GM19395 (cell line): ENCODE data around the gene FAM13B.
A peak's percentile ranks its signal among the peaks of the same experiment; 100 is the strongest.
"Not testable (repeated sequence)": the region's sequence is repeated elsewhere in the genome, so short reads cannot be mapped to it uniquely, and the experiment has no call there.

ENCODE experiments used
- ATAC-seq: cut with Tn5 transposase; IDR thresholded peaks from one replicate; pipeline ENCODE4 v1.9.1; 2021; ENCODE audit warnings: mild to moderate bottlenecking, moderate library complexity; ENCODE audit not compliant: unreplicated experiment

FAM13B gene

DNA sequence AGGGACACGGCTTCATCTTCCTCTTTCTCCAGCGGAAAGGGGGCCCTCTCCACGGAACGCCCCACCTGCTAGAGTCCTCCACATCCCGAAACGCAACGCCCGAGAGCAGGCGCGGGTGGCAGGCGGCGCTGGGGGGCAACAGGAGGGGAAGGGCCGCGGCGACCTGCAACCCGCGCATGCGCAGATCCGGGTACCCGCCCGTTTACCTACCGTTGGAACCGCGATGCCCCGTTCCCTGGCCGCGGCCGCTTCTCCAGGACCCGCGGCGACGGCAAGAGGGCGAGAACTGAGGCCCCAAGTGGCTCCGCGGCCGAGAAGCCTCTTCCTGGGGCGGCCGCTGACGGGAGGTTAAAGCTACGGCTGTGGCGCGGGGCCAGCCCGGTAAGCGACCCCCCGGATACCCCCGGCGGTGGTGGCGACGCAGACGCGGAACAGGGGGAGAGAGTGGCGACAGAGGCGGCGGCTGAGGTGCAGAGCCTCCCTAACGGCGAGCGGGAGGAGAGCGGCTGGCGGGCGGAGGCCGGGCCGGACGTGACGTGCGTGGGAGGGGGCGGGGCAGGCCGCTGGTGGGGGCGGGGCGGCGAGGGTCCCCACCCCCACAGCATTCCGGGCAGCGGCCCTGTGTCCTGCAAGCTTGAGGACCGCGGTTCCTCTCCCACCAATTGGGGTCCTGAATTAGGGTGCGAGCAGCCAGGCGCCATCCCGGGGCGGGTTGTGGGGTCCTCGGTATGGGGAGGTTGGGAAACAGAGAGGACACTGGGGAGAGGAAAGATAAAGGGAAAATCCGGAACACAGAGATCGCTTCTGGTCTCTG lies at the start of gene FAM13B:
Gene FAM13B (minus strand): TSS at position 508 of the 814 bp plus-strand sequence. CDS start 13,968 bp downstream, outside the sequence.
- peak; percentile 51 for ATAC-seq

DNA sequence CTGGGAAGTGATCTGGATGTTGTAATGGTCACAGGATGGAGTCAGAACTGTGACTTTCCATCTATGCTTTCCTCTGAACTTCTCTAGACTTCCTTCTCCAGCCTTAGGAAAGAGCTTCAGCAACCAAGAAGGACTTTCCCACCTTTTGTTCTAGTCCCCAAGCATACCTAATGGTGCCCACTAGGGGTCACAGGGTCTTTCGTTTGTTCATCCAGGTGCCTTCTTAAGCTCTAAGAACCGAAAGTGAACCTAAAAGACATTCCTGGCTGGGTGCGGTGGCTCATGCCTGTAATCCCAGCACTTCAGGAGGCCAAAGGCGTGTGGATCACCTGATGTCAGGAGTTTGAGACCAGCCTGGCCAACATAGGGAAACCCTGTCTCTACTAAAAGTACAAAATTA lies 49.2 kb upstream of the FAM13B start:
- no peak for ATAC-seq

- ATAC-seq = no peak
Measured at GRCh38 chr5:138078006-138078643, 45.2 kb upstream of the FAM13B start.

DNA sequence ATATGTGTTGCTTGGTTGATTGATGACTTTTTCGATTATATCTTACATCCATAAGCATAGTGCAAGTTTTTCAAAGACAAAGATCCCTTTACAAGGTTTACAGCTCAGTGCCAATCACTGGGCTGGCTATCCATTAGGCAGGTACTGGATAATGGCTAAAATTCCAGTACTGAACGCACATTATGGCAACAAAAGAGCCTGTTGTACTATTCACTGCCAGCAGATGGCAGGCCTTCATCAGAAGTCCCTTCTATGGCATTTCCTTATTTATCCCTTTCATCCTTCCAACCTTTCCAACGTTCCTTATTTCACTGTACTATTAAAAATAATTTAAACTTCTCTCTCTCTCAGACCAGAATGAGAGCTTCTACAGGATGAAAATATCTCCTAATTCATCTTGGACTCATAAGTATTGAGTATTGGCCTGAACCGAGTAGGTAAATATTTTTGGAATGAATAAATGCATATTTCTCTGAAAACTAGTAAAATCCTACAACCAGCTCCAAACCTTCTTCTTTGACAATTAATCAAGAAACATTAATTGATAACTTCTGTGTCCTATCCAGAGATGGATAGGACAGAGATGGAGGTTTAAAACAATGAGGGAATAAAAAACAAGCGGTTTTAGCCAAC lies 44.3 kb upstream of the FAM13B start:
- no peak for ATAC-seq

GRCh38 chr5:138070026-138070425 lies 37.1 kb upstream of the FAM13B start:
- not testable (repeated sequence) for ATAC-seq

DNA sequence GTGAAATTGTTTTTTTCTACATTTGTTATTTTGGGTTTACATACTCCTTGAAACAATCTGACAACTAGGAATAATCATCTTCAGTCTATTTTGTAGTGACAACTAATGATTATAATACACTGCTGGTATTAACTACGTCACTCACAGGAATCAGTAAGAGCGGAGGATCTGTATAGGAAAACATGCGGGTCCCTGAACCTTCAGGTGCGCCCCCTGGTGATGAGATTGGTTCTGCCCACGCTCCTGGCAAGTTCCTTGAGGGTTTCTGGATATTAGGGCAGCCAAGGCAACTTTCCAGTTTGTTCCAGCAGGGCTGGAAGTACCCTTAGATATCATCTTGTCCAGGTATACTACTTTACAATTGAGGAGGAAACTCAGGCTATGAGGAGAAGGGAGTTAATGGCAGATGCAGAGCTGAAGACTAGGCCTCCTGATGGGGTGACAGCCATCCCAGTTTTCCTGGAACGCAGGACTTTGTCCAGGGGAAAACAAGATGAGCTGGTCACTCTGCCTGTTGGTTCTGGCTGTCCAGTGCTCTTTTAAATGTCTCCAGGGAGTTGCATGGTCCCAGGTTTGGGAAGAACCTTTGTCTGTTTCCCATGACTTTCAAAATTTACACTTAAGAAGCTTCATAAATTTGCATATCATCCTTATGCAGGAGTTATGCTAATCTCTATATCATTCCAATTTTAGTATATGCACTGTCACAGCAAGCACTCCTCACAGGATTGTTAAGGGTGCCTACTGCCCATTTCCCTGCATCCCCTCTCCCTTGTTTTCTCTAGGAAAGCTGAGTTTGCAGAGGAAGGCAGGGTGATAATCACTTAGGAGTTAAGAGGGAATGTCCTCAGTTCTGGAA lies 36.1 kb upstream of the FAM13B start:
- ATAC-seq = no peak

DNA sequence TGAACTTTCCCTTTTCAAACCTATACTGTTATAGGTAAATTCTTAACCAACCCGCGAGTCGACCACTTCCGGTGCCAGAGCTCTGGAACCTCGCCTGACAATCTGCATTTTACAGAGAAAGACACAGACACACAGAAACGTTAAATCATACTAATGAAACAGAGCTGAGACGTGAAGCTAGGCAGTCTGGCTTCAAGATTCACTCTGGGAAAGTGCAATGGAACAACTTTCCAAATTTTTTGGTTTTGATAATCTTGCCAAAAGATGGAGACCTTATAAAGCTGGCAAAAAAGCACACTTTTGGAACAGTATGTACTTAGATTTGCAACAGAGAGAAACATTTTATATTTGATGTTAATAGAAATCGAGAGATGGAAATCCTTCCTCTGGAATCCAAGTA lies 35.1 kb upstream of the FAM13B start:
- no peak for ATAC-seq

DNA sequence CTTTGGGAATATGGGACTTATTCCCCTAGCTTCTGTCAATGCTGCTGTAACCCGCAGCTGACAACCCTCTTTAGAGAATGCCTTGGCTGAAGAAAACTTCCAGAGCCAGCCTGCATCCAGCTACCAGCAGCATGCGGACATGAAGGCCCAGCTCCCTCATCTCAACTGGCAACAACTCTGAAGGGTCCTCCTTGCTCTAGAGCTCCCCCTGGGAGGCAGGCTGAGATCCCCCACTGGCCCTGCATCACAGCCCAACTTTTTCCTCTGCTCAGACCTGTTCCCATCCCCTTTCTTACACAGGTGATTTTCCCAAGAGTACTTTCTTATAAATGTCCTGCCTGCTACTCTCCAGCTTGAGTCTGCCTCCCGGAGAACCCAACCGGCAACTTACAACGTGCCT lies 32.2 kb upstream of the FAM13B start:
- no peak for ATAC-seq

- no peak for ATAC-seq
Measured at GRCh38 chr5:138064526-138064925, 31.6 kb upstream of the FAM13B start.

DNA sequence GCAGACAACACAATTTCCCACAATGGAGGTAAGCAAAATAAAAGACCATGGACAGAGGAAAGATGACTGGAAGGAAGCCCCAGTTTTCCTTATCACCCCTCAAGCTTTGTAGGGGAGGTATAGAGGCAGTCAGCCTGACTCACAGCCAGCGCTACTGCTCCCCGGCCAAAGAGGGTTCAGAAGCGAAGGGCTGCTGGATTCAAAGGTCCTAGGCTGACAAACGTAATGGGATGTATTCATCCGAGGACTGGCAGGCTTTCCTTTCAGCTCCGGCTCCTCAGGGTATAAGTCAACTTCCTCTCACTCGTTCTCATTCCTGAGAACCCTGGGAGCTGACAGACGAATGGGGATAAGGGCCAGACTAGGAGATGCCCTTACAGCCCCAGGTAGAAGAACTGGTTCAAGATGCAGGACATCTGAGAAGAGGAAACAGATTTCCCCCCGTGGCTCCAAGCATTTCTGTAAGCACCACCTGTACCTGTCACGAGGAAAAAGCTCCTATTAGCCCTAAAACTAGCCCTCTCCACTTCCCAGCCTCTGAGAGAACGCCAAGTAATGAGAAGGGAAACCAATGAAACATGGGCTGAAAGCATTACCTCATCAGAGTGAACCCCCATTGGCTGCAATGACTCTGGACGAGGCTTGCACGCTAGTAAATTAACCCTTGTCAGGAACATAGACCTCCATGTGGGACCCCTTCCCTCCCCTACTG lies 22.1 kb upstream of the FAM13B start:
- no peak for ATAC-seq

DNA sequence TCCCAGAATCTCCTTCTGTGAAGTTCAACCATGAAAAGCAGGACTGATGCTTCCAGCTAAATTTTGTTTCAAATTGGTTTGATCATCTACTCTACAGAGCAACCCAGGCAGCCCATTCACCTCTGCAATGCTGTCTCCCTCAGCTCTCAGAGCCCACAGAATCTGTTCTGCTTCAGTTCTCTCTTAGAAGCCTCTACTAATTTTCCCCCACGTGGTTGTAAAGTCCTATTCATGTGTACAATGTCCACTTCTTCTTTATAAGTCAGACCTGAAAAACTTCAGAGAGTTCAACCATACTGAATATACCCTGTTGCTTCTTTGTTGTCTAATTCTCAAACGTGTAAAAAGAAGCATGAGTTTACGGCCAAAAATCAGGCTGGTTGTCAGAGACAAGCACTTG lies 21.3 kb upstream of the FAM13B start:
- ATAC-seq = no peak

DNA sequence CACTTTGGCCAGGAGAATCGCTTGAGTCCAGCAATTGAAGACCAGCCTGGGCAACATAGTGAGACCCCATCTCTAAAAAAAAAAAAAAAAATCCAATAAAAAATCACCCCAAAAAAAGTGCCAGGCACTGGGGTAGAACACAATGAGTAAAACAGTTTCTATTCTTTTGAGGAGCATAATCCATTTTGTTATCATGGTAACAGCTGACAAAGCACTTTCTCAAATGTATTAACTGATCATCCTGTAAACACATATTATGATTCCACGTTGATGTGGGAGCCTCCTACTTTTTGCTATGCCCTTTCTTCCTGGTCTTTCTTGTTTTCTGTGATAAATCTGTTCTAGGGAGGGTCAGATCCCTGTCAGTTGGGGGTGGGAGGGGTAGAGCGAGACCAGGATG lies 20.7 kb upstream of the FAM13B start:
- no peak for ATAC-seq

DNA sequence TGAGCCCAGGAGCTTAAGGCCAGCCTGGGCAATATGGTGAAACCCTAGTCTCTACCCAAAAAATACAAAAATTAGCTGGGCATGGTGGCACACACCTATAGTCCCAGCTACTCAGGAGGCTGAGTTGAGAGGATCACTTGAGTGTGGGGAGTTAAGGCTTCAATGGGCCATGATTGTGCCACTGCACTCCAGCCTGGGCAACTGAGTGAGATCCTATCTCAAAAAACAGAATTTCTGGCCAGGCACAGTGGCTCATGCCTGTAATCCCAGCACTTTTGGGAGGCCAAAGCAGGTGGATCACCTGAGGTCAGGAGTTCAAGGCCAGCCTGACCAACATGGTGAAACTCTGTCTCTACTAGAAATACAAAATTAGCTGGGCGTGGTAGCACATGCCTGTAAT lies 19.8 kb upstream of the FAM13B start:
- ATAC-seq = not testable (repeated sequence)

GRCh38 chr5:138051441-138052296 lies 18.8 kb upstream of the FAM13B start:
- ATAC-seq = no peak

- ATAC-seq = not testable (repeated sequence)
Measured at GRCh38 chr5:138045283-138045682, 12.4 kb upstream of the FAM13B start.

- ATAC-seq = no peak
Measured at GRCh38 chr5:138038826-138039225, 5.9 kb upstream of the FAM13B start.

DNA sequence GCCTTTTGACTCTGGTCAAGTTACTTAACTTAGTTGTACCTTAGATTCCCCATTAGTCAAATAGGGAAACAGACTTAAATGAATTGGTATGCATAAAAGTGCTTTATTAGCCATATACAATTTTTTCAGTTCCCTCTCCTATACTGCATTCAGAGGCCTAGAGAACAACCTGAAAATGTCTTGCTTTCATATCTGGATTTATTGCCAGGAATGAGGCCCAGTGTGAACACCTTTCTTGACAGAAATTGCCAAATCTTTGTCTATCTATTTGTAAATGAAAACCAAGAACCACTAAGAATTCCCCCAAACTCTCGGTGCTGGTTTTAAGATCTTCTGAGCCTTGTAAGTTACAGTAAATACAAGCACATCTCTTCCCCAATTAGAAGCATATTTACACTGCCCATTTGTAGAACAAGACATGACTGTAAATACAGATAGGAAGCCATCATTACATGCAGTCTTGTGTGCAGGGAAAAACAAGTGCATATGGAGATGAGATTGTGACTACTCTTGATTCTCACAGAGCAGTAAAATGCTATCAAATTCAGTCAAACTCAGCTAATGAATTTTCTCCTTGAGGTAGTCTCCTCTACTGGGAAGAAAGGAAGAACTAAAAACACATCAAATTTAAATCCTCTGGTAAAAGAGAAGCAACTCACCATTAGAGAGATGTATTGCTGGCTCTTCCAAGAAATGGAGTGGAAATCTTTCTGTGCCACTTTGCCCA lies 5.2 kb upstream of the FAM13B start:
- ATAC-seq = no peak

- no peak for ATAC-seq
Measured at GRCh38 chr5:138037271-138037670, 4.4 kb upstream of the FAM13B start.
